ENCODE results near the gene DYNC1I1.

DNA sequence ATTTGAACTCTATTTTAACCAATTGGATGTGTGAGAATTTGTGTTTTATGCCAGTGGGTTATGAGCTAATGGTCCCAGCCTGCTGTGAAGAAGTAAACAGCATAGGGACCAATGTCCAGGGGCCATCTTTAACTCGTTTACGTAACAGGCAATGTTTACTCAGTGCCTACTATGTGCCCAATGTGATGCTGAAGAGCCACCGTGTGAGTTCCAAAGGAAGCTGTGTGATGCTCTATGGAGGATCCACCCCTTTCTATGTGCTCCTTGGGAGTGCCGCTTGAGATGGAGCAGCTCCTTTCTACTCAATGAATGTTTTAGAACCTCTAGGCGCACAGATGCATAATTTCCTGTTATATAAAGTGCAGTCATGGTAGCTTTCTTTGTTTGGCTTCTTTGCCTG is 21.3 kb downstream of the DYNC1I1 start:
- TF ChIP-seq, protein P1, sequence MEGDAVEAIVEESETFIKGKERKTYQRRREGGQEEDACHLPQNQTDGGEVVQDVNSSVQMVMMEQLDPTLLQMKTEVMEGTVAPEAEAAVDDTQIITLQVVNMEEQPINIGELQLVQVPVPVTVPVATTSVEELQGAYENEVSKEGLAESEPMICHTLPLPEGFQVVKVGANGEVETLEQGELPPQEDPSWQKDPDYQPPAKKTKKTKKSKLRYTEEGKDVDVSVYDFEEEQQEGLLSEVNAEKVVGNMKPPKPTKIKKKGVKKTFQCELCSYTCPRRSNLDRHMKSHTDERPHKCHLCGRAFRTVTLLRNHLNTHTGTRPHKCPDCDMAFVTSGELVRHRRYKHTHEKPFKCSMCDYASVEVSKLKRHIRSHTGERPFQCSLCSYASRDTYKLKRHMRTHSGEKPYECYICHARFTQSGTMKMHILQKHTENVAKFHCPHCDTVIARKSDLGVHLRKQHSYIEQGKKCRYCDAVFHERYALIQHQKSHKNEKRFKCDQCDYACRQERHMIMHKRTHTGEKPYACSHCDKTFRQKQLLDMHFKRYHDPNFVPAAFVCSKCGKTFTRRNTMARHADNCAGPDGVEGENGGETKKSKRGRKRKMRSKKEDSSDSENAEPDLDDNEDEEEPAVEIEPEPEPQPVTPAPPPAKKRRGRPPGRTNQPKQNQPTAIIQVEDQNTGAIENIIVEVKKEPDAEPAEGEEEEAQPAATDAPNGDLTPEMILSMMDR (IDR thresholded peaks at IDR 0.05): no peak
- no peak for TF ChIP-seq POLR2A (IDR thresholded peaks at IDR 0.05)
